Measurements from ENCODE around the gene HYAL3.
"Not testable (repeated sequence)": the region's sequence is repeated elsewhere in the genome, so short reads cannot be mapped to it uniquely, and the experiment has no call there.

HYAL3 gene

GRCh38 chr3:50290161-50290641, 9.0 kb downstream of the HYAL3 start:
- DNase-seq (ENCODE audit: low read depth, low spot score), result no peak

GRCh38 chr3:50289130-50289529, 10.1 kb downstream of the HYAL3 start:
- DNase-seq (ENCODE audit: low read depth, low spot score), result no peak

DNA sequence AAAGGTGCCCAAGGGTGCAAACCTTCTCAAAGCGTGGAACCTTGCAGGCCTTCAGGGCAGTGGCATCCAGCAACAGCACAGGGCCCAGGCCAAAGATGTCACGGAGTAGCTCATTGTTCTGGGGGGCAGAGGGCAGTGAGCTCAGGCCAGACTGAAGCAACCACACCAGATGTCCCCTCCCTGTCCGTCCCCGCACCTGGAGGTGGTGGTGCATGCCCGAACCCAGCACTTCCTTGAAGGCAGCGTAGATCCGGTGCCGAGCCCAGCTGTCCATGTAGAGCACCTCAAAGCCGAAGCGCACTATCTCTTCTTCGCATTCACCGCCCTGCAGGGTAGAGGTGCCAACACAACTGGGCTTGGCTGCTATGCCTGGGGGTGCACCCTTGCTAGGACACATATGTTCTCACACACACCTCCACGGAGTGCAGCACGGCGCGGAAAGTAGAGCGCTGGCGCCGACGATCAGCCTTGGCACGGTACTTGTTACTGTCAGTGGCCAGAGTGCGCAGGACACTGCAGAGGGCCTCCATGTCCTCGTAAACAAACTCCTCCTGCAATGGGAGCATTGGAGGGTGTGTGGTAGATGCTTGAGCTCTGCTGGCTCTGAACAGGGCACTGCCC, 10.7 kb downstream of the HYAL3 start:
- no peak for DNase-seq (ENCODE audit: low read depth, low spot score)

GRCh38 chr3:50287262-50287661, 11.9 kb downstream of the HYAL3 start:
- no peak for DNase-seq (ENCODE audit: low read depth, low spot score)

- no peak for DNase-seq (ENCODE audit: low read depth, low spot score)
Observed at GRCh38 chr3:50286322-50287227, 12.6 kb downstream of the HYAL3 start.

- DNase-seq (ENCODE audit: low read depth, low spot score), result not testable (repeated sequence)
Observed at GRCh38 chr3:50284121-50284520, 15.1 kb downstream of the HYAL3 start.

- DNase-seq (ENCODE audit: low read depth, low spot score), result no peak
Observed at GRCh38 chr3:50279255-50280016, 19.8 kb downstream of the HYAL3 start.

GRCh38 chr3:50278880-50279224, 20.4 kb downstream of the HYAL3 start, which contains the start of gene LSMEM2:
Gene LSMEM2 (plus strand): TSS chr3:50279087. CDS start chr3:50279114, 27 bp downstream.
- DNase-seq (ENCODE audit: low read depth, low spot score), result no peak

GRCh38 chr3:50278123-50278879, 20.9 kb downstream of the HYAL3 start:
- DNase-seq (ENCODE audit: low read depth, low spot score), result no peak

- no peak for DNase-seq (ENCODE audit: low read depth, low spot score)
Observed at GRCh38 chr3:50276762-50277101, 22.5 kb downstream of the HYAL3 start.

GRCh38 chr3:50275996-50276761, 23.0 kb downstream of the HYAL3 start:
- no peak for DNase-seq (ENCODE audit: low read depth, low spot score)

GRCh38 chr3:50275141-50275995, 23.8 kb downstream of the HYAL3 start:
- DNase-seq (ENCODE audit: low read depth, low spot score), result no peak

- DNase-seq (ENCODE audit: low read depth, low spot score), result no peak
Observed at GRCh38 chr3:50274371-50275104, 24.7 kb downstream of the HYAL3 start.

- DNase-seq (ENCODE audit: low read depth, low spot score), result no peak
Observed at GRCh38 chr3:50273689-50274065, 25.5 kb downstream of the HYAL3 start.

- DNase-seq (ENCODE audit: low read depth, low spot score), result no peak
Observed at GRCh38 chr3:50272911-50273688, 26.1 kb downstream of the HYAL3 start.

GRCh38 chr3:50272538-50272910, 26.7 kb downstream of the HYAL3 start:
- DNase-seq (ENCODE audit: low read depth, low spot score), result not testable (repeated sequence)

GRCh38 chr3:50271314-50271936, 27.8 kb downstream of the HYAL3 start:
- no peak for DNase-seq (ENCODE audit: low read depth, low spot score)
